A673 (cell line): ENCODE measurements around the gene ERAL1.

Experiments
- EZH2 ChIP-seq: fragments of 200-600 bp; sonication (generic); IDR thresholded peaks from 2 replicates; pipeline ENCODE4 v1.6.1; 2017; ENCODE audit warnings: borderline replicate concordance, low read depth, mild to moderate bottlenecking, mixed read lengths, antibody characterized with exemption, low read length; ENCODE audit not compliant: poor library complexity, severe bottlenecking
- TF ChIP-seq, protein P1 (sequence below): fragments of 300-800, 200-600 bp; sonication (generic); conservative IDR thresholded peaks from 2 replicates; pipeline ENCODE4 v1.5.1; 2017; ENCODE audit warnings: low read depth, mild to moderate bottlenecking, antibody characterized with exemption, low read length, moderate library complexity, mixed read lengths

DNA sequence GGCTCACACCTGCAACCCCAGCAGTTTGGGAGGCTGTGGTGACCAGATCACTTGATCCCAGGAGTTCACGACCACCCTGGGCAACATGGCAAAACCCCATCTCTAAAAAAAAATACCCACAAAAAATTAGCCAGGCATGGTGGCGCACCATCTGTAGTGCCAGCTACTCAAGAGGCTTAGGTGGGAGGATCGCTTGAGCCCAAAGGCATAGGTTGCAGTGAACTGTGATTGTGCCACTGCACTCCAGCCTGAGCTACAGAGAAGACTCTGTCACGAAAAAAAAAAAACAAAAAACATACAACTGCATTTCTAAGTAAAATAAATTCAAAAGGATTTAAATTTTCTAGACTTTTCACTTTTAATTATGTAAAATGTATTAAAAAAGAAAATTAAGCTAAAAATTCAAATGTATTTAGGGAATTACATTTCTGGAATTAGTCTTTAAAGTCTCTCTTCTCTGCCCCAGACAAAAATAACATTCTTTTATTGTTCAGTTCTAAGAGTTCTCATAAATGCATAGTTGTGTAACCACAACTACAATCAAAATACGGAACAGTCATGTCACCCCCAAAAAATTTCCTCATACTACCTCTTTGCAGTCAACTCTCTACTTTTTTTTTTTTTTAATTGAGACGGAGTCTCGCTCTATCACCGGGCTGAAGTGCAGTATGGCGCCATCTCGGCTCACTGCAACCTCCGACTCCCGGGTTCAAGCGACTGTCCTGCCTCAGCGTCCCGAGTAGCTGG, 26.3 kb upstream of the ERAL1 start:
- TF ChIP-seq, protein P1, sequence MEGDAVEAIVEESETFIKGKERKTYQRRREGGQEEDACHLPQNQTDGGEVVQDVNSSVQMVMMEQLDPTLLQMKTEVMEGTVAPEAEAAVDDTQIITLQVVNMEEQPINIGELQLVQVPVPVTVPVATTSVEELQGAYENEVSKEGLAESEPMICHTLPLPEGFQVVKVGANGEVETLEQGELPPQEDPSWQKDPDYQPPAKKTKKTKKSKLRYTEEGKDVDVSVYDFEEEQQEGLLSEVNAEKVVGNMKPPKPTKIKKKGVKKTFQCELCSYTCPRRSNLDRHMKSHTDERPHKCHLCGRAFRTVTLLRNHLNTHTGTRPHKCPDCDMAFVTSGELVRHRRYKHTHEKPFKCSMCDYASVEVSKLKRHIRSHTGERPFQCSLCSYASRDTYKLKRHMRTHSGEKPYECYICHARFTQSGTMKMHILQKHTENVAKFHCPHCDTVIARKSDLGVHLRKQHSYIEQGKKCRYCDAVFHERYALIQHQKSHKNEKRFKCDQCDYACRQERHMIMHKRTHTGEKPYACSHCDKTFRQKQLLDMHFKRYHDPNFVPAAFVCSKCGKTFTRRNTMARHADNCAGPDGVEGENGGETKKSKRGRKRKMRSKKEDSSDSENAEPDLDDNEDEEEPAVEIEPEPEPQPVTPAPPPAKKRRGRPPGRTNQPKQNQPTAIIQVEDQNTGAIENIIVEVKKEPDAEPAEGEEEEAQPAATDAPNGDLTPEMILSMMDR, result no peak
- no peak for TF ChIP-seq EZH2
